ENCODE measurements around the gene UBE2H.
"Not testable (repeated sequence)": the region's sequence is repeated elsewhere in the genome, so short reads cannot be mapped to it uniquely, and the experiment has no call there.

Gene UBE2H

GRCh38 chr7:129907122-129907736 lies 45.5 kb downstream of the UBE2H start:
- DNase-seq = no peak

- no peak for DNase-seq
Observed at GRCh38 chr7:129906700-129907099, 46.1 kb downstream of the UBE2H start.

GRCh38 chr7:129903935-129904334 lies 48.8 kb downstream of the UBE2H start:
- DNase-seq = no peak

GRCh38 chr7:129902788-129903422 lies 49.9 kb downstream of the UBE2H start:
- no peak for DNase-seq

GRCh38 chr7:129898502-129899160 lies 54.1 kb downstream of the UBE2H start:
- no peak for DNase-seq

GRCh38 chr7:129898007-129898406 lies 54.8 kb downstream of the UBE2H start:
- DNase-seq = no peak

GRCh38 chr7:129896568-129897382 lies 56.0 kb downstream of the UBE2H start:
- DNase-seq = no peak

- DNase-seq = not testable (repeated sequence)
Observed at GRCh38 chr7:129894184-129894583, 58.6 kb downstream of the UBE2H start.

- DNase-seq = no peak
Observed at GRCh38 chr7:129890090-129890489, 62.7 kb downstream of the UBE2H start.

GRCh38 chr7:129889133-129889844 lies 63.5 kb downstream of the UBE2H start:
- no peak for DNase-seq

- DNase-seq = no peak
Observed at GRCh38 chr7:129887865-129888264, 64.9 kb downstream of the UBE2H start.

- no peak for DNase-seq
Observed at GRCh38 chr7:129886818-129887186, 66.0 kb downstream of the UBE2H start.

- DNase-seq = no peak
Observed at GRCh38 chr7:129886167-129886817, 66.5 kb downstream of the UBE2H start.

- no peak for DNase-seq
Observed at GRCh38 chr7:129884495-129884894, 68.3 kb downstream of the UBE2H start.

- no peak for DNase-seq
Observed at GRCh38 chr7:129883151-129883550, 69.6 kb downstream of the UBE2H start.

- no peak for DNase-seq
Observed at GRCh38 chr7:129882531-129882930, 70.2 kb downstream of the UBE2H start.

- DNase-seq = no peak
Observed at GRCh38 chr7:129877146-129877792, 75.5 kb downstream of the UBE2H start.

- no peak for DNase-seq
Observed at GRCh38 chr7:129875745-129876411, 76.9 kb downstream of the UBE2H start.

GRCh38 chr7:129875160-129875559 lies 77.6 kb downstream of the UBE2H start:
- DNase-seq = no peak

- DNase-seq = no peak
Observed at GRCh38 chr7:129874722-129875121, 78.0 kb downstream of the UBE2H start.

- no peak for DNase-seq
Observed at GRCh38 chr7:129872054-129872453, 80.7 kb downstream of the UBE2H start.
